GM12878 (cell line): Measurements from ENCODE around the gene SLC22A4. TPM values are rescaled to one million over a fixed set of nuclear protein-coding genes. Genes with fewer than 3 reads are reported as not detected.

Source experiments
- PBX3 ChIP-seq: IDR thresholded peaks from 2 replicates; pipeline ENCODE4 v1.6.1; 2011; ENCODE audit warnings: mild to moderate bottlenecking, low read depth, low read length, moderate library complexity; ENCODE audit not compliant: insufficient replicate concordance
- RAD21 ChIP-seq: IDR thresholded peaks from 2 replicates; pipeline ENCODE4 v1.6.1; 2011; ENCODE audit warnings: mild to moderate bottlenecking, low read depth, low read length, moderate library complexity; ENCODE audit not compliant: insufficient read depth
- ZBTB11 ChIP-seq: fragments of 450-650 bp; formaldehyde crosslinking; IDR thresholded peaks from 2 replicates; pipeline ENCODE4 v1.5.0; 2022; ENCODE audit warnings: mild to moderate bottlenecking, missing genetic modification characterization
- ZBTB40 ChIP-seq: fragments of 450-650 bp; IDR thresholded peaks from 2 replicates; pipeline ENCODE4 v1.6.1; 2016; ENCODE audit warnings: mild to moderate bottlenecking, moderate library complexity, borderline replicate concordance
- ZNF687 ChIP-seq: fragments of 450-650 bp; IDR thresholded peaks from 2 replicates; pipeline ENCODE4 v1.6.1; 2017; ENCODE audit warnings: mild to moderate bottlenecking, moderate library complexity
- polyA plus RNA-seq, 11 experiments: library from polyadenylated mRNA; depleted of rRNA in 4 of 11; unstranded in 6 of 11; stranded (reverse) in 5 of 11; fragments of >200 nt; fragmentation: Nextera tagmentation in 4 of 11; fragmentation: Illumina TruSeq in 1 of 11; extraction: Ambion mirVana in 4 of 11; extraction: Trizol in 1 of 11; gene quantifications; 1 replicate in 1 of 11; 2 replicates in 10 of 11; pipeline versions ENCODE4 v1.2.1 to v1.2.3, GENCODE V29; 2011 to 2016; ENCODE audit warnings: inconsistent platforms in 2 of 11, missing spikeins in 2 of 11, low read depth in 1 of 11
- total RNA-seq, 4 experiments: library from RNA; depleted of rRNA in 3 of 4; stranded (reverse); fragments of >200 nt in 3 of 4; fragmentation: Illumina TruSeq in 1 of 4; extraction: Trizol in 1 of 4; gene quantifications; 2 replicates each; pipeline versions ENCODE4 v1.2.1 to v1.2.3, GENCODE V29; 2013 to 2021

SLC22A4 gene
- total and polyA plus RNA-seq, 10 of the 15 experiments (the other 5 are each of a cell fraction or from before 2014, with no cell fraction given), result 0.04 to 0.61 (median 0.10) TPM; not detected in 2

- TF ChIP-seq ZBTB11 (CRISPR knock-in tag) (no peak), RAD21 (no peak), PBX3 (no peak), ZBTB40 (no peak), ZNF687 (no peak)
- TF ChIP-seq, all 136 proteins: peak for 0
These were observed 99.0 kb downstream of the SLC22A4 start (continued) for GRCh38 chr5:132392978-132393825.
